Globus pallidus (tissue), 1 donor: ENCODE results near the gene TMEM237.

Source experiments
- DNase-seq: peaks from one replicate; pipeline ENCODE4 v3.0.0-alpha.2; 2015; ENCODE audit warnings: low spot score

The TMEM237 gene

GRCh38 chr2:201642086-201642578, 1.2 kb downstream of the TMEM237 start:
- no peak for DNase-seq

DNA sequence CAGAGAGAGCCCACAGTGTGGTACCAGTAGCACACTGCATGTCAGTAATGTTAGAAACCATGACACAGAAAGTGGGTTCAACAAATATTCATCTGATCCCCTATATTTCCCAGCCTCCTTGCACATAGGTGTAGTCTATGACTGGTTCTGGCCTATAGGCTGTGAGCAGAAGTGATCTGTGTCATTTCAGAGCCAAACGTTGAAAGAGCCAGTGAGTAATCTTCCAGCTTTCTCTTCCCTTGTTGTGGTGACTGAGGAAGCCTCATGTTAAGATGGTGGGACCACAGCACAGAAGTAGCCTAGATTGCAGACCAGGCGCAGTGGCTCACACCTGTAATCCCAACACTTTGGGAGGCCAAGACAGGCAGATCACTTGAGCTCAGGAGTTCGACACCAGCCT, 4.1 kb downstream of the TMEM237 start:
- no peak for DNase-seq

DNA sequence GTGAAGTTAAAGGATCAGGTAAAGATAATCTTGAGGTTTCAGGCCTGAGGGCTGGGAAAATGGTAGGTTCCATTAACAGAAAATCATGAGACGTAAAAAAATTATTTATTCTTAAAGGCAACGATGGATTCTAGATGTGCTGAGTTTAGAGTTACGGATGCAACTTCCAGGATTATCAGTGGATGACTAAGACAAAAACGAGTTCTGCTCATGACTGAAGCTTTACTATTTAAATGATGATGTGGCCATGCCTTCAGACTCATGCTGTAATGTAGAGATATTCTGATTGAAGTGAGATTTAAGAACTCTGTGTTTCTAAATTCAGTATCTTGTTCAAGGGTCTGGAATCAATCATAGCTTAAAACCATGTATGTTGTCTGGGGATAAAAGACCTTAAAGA, 5.0 kb downstream of the TMEM237 start:
- no peak for DNase-seq

DNA sequence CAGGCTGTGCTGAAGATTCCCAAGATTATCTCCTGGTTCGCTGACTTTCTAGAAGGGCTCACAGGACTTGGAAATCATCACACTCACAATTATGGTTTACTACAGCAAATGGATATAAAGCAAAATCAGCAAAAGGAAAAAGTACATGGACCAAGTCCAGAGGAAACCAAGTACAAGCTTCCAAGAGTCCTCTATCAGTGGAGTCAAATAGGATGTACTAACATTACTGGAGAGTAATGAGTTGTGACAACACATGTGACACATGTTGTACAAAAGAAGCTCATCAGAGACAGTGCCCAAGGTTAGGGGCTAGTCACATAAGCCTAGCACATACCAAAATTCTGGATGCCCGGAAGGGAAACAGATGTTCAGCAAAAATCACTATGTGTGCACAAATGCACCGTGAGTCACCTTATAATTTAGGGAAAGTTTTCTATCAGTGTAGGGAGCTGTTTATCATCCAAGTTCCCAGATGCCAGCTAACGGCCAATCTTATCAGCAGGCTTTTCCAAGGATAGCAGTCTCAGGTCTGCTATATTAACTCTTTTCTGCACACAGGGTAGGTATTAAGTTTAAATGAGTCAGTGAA, 9.5 kb downstream of the TMEM237 start:
- no peak for DNase-seq

DNA sequence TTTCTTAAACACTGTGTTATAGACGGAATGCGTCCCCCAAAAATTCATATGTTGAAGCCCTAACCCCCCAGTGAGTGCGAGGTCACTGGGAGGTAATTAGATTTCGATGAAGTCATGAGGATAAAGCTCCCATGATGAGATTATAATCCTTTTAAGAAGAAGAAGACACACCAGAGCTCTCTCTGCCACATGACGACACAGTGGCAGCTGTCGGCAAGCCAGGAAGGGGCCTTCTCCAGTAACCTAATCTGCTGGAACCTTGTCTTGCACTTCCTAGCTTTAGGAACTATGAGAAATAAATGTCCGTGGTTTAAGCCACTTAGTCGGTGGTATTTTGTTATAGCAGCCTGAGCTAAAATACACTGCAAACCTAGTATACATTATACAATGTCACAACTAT, 12.3 kb downstream of the TMEM237 start:
- DNase-seq = no peak

- DNase-seq = no peak
Measured at GRCh38 chr2:201630577-201630976, 12.7 kb downstream of the TMEM237 start.

- DNase-seq = no peak
Measured at GRCh38 chr2:201628545-201628944, 14.8 kb downstream of the TMEM237 start.

DNA sequence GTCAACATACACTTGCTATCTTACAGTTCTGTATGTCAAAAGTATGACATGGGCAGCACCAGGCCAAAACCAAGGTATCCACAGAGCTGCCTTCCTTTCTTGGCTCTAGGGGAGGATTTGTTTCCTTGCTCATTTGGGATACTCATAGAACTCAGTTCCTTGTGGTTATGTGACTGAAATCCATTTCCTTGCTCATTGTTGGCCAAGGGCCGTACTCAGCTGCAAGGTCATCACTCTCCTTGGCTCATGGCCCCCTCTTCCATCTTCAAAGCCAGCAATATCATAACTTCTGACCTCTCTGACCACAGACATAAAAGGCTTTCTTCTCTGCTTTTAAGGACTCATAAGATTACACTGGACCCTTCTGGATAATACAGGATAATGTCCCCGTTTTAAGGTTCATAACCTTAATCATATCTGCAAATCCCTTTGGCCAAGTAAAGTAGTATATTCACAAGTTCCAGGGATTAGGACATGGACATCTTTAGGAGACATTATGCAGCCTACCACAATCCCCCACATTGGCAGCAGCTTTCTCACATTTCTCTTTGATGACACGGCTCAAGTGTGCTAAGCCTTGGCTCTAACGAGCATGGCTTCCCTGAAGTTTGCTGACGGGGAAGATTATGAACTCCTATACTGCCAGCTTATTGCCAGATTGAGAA, 20.9 kb downstream of the TMEM237 start:
- DNase-seq = no peak

- no peak for DNase-seq
Measured at GRCh38 chr2:201621293-201621999, 21.9 kb downstream of the TMEM237 start.

DNA sequence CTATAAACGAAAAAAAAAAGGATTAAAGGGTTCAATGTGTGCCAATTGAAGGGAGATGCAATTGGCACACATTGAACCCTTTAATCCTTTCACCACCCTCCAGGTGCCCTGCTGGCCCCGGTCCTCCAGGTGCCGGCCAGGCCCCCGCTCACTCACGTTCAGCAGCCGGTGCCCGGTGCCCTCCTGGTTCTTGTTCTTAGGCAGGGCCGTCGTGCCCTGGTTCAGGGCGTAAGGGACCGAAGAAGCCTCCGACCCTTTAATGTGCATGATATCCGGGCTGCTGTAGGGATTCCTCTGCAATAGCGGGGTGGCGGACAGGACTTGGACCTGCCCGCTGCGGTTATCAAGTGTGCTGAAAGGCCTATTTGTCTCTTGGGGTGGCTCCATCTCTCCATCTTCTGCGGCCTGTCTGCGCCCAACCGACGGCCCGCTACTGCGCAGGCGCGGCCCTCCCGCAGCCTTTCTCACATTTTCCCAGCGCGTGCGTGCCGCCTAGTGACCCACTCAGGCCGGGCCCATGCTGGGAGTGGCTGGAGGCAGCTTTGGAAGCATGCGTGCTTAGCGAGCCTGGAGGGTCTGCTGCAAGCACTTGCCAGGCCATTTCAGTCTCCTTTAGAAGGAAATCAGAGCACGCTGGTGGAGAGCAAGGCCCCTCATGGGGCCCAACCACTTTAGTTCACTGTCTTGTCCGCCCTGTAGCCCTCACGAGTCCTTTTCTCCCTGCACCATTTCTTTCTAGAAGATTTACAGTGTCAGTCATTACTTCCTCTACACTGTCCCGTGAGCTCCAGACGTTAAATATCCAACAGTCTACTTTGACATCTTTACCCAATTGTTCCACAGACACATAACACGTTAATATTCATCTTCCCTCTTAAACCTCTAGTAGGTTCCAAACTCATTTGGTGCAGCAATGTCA, 24.3 kb downstream of the TMEM237 start:
- DNase-seq = peak; percentile 55

GRCh38 chr2:201608021-201608420, 35.3 kb downstream of the TMEM237 start:
- DNase-seq = no peak

GRCh38 chr2:201607568-201607967, 35.7 kb downstream of the TMEM237 start:
- no peak for DNase-seq

DNA sequence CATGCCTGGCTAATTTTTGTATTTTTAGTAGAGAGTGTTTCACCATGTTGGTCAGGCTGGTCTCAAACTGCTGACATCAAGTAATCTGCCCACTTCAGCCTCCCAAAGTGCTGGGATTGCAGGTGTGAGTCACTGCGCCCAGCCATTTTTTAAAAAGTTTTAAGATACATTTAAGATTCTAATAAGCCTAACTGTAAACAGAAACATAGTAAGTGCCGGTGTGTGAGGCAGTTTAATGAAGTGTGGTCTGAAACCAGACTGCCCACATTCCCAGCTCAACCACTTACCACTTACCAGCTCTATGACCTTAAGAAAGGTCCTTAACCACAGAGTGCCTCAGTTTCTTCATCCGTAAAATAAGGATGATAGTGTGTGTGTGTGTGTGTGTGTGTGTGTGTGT, 42.4 kb downstream of the TMEM237 start:
- no peak for DNase-seq

DNA sequence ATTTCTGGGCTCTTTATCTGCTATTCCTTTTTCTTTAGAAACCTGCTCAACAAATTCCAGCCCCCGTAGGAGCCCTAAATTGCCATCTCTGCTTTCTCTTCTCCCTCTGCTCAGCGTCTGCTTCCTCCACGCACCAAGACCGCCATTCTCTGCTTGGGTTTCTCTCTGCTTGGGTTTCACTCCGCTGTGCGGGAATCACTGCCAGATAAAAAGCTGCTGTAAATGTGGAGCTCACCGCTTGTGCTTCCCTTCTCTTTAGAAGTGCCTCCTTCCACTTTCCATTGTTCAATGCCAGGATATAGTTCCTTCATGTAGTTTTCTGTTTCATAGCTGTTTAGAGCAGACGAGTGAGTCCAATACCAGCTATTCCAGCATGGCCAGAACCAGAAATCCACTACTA, 45.9 kb downstream of the TMEM237 start:
- no peak for DNase-seq

DNA sequence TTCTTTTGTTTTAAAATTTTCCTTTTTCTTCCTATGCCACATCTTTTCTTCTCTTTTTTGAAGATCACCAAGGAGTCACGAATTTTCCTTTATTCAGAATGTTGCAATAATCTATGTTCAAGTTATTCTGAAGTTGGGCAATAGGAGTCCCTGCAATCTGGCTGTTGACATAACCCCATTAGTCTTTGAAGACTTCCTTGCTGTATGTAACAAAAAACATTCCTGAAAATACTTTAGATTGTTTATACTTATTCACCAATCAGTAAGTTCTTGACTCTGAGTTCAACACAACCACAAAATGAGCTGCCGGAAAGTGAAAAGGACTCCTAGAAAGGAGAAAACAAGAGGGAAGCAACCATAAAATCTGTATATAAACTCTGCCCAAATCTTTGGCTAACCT, 62.8 kb downstream of the TMEM237 start:
- no peak for DNase-seq

DNA sequence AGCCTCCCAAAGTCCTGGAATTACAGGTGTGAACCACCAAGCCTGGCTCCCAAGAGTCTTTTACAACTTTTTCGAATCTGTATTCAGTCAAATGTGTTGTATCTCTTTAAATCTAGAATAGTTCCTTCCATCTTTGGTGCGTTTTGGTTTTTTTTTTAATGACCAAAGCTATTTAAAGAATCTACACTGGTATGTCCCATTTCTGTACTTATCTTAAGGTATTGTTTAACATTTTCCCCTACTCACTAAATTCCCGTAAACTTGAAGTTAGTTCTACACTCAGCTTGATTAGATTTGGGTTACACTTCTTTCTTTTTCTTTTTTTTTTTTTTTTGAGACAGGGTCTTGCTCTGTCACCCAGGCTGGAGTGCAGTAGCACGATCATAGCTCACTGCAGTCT, 63.8 kb downstream of the TMEM237 start:
- DNase-seq = no peak

GRCh38 chr2:201575971-201576370, 67.3 kb downstream of the TMEM237 start:
- DNase-seq = no peak

DNA sequence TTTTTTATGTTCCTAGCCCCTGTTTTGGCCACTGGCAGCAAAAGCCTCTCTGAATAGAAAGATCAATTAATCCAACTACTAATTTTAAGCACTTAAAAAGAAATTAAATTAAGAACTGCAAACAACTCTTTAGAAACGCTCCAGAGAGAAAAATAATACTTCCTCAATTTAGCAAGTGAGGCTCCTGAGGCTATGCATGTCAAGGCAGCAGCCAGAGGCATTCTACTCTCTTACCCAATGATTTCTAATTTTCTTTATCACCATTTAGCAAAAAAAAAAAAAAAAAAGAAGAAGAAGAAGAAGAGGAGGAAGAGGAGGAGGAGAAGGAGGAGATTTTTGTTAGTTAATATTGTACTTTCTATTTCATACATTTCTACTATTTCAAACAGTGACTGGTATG, 68.5 kb downstream of the TMEM237 start:
- DNase-seq = no peak

DNA sequence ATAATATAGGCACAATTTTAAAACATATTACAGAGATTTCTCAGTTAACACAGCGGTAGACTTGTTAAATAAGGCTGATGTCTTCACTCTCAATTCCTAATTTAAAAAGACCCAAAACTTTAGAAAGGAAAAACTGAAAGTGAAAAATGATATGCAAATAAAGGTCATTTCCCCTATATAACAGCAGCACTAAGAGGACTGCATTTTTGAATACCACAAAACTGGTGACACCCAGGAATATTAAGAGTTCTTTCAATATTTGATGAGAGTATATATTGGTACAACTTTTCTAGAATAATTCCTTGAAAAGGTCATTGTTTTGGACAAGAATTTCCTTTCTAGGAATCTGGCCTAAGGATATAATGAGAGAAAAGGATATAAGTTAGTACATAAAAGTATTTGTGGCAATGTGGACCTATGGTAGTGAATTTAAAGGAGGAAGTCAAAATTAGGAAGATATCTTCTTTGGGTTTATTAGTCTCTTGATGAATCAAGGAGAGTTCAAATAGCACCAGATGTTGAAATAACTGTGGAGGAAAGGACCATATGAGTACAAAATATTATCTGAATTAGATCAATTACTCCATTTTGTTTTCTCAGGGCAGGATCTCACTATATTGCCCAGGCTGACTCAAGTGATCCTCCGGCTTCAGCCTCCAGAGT, 70.3 kb downstream of the TMEM237 start:
- DNase-seq = no peak
